OCI-LY7 (cell line): Measurements from ENCODE around the gene RAB17.

ENCODE experiments used
- CTCF ChIP-seq: fragments of 200-600 bp; sonication (generic); conservative IDR thresholded peaks from 2 replicates; pipeline ENCODE4 v1.5.1; 2014; ENCODE audit warnings: mild to moderate bottlenecking, antibody characterized with exemption, low read length, moderate library complexity, mixed read lengths
- EZH2phosphoT487 ChIP-seq: fragments of 200-600 bp; sonication (generic); IDR thresholded peaks from 2 replicates; pipeline ENCODE4 v1.6.1; 2018; ENCODE audit warnings: low read depth, borderline replicate concordance, mild to moderate bottlenecking, mixed run types, antibody characterized with exemption, low read length, moderate library complexity, mixed read lengths

GRCh38 chr2:237546040-237546875, 44.3 kb downstream of the RAB17 start:
- TF ChIP-seq CTCF (no peak), EZH2phosphoT487 (no peak)
